Renal pelvis (tissue), 4 donors: ENCODE results near the gene TMEM204. TPM values are rescaled to one million over a fixed set of nuclear protein-coding genes. Genes with fewer than 3 reads are reported as not detected.

Experiments
- DNase-seq: peaks from one replicate; pipeline ENCODE4 v3.0.0-alpha.2; 2013
- polyA plus RNA-seq, 3 donors: library from polyadenylated mRNA; unstranded; fragments of 120-200 nt; gene quantifications; one replicate each; pipeline ENCODE4 v1.2.1, GENCODE V29; 2013; ENCODE audit not compliant: insufficient read length in 3 of 3

Gene TMEM204
- polyA plus RNA-seq, 3 donors: 17.6 to 25.8 (median 24.7) TPM

DNA sequence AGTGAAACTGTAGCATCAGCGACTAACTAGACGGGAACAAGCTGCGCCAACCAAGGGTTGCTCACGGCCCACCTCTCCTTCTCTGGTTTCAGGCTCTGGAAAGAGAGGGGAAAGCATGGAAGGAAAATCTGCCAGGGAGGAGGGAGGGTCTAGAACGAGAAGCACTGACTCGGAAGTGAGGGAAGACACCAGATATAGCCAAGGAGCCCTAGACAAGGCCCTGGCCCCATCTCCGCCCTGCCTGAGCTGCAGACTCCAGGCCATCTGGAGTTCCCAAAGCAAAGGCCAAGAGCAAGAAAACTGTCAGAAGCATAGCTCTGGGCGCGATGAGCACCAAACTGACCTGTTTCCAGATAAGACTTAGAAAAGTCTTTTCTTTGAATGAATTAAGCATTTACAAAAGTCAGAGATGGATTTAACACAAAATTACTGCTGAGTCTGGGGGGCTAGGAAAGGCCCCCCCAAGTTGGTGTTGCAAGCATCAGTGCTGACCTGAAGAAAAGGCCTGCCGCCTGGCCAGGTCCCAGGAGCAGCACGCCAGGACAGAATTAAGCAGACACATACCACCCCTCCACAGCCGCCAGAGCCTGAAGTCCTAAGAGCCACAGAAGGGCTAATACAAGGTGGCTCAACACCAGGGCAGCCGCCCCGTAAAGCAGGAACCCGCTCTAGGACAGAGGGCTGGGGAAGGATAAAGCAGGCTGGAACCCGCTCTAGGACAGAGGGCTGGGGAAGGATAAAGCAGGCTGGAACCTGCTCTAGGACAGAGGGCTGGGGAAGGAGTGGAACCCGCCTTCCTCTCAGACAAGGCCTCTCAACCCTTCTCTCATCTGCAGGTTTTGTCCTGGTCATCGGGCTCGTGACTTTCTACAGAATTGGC is 20.7 kb downstream of the TMEM204 start:
- DNase-seq: no peak

DNA sequence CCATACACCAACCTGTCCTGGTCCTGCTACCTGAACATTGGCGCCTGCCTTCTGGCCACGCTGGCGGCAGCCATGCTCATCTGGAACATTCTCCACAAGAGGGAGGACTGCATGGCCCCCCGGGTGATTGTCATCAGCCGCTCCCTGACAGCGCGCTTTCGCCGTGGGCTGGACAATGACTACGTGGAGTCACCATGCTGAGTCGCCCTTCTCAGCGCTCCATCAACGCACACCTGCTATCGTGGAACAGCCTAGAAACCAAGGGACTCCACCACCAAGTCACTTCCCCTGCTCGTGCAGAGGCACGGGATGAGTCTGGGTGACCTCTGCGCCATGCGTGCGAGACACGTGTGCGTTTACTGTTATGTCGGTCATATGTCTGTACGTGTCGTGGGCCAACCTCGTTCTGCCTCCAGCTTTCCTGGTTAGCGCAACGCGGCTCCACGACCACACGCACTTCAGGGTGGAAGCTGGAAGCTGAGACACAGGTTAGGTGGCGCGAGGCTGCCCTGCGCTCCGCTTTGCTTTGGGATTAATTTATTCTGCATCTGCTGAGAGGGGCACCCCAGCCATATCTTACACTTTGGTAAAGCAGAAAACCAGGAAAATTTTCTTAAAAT is 21.5 kb downstream of the TMEM204 start:
- no peak for DNase-seq

DNA sequence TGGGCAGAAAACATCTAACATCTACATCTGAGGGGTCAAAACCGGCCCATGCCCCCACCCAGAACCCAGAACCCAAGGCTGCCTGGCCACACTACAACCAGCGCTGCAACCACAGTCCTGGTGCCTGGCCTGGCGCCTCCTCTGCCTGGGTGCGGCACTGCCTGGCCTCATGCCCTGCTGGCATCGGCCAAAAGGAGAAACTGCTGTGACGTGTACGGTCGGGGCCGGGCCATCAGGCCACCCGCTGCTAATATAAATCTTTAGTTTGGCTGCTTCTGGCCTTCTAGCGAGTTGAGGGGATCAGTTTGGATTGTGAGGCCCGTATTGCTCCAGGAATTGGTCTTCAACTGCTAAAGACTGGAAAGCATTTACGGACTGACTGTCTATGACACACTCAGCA is 22.8 kb downstream of the TMEM204 start:
- no peak for DNase-seq

DNA sequence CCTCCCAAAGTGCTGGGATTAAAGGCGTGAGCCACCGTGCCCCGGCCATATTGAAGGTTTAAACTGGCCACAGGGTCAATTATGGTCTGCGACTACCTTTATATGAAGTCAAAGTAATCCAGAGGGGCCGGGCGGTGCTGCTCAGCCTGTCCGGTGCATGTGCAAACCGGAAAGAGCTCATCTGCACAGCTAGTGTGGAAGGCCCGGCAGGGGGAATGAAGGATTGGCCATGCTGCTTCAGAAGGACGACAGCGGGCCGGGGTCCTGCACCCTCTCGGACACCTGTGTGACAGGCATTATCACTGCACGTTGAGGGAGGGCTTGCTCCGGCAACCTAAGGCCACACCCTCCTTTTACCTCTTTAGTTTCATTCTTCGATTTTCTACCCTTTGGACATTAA is 23.6 kb downstream of the TMEM204 start:
- no peak for DNase-seq

DNA sequence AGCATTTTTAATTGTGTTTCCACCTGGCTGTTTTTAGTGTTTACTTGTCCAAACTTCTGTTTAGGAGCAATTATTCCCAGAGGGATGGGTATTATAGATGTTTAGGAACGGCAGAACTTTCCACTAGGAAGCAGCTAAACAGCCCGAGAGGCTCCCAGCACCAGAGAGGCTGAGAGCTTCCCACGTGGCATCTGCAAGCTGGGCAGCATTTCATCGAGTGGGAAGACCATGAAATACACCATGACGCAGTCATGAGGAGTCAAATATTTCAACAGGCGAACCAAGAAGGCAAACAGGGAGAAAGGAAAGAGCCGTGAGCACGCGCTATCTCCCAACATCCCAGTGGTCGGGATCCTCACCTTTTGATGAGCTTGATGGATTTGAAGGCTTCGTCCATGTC is 24.1 kb downstream of the TMEM204 start:
- DNase-seq: no peak

DNA sequence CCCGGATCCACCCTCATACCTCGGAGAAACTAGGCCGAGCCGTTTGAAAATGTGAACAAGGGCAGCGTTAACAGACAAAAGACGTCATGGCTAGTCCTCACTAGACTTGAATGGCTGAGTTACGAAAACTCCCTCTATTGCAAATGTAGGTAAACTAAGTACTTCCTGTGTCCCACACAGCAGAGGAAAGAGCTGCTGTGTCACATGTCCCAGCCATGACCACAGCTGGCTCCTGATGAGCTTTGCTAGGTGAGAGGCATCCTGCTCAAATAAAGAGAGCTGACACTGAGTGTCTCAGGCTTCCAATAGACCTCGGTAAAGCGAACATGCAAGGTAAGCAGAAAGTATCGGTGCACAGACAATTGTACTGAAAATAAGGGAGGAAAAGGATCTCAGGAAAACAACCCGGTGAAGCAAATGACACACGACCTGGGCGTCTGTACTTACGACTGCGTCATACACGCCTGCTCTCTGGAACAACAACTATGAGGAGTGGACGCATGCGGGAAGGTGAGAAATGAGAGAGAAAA is 26.0 kb downstream of the TMEM204 start:
- DNase-seq: no peak

DNA sequence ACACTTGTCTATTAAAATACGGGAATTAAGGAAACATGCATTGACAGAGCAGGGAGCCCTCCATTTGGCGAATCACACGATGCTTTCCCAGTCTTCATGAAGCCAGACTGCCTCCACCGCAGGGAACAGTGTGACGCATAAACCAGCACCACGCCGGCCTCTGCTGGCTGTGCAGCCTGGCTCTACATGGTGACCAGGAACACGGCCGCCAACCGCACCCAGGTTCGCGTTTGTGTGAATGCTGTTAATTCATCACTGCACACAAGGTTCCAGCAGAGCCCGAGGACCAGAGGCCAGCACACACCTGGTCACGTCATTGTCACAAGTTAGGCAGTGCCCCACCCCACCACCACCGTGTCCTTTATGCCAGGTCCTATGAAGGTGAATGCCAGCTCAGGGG is 26.7 kb downstream of the TMEM204 start:
- DNase-seq: no peak

DNA sequence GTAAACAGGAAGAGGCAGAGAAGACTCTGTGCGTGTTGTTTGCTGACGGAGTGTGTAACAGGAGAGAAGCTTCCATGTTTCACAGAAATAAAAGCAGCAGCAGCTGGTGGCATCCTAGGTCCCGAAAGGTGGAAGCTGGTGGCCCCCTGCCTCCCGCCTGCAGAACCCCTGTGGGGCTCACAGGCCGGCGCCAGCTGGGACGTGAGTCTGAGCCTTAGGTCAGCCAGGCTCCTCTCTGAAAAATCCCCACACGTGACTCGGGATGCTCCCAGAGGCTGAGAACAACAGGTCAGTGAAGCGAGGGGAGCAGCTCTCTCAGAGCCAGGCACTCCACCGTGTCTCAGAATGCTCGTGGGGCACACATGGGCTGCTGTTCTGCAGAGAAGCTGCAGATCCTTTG is 27.4 kb downstream of the TMEM204 start:
- DNase-seq: no peak

DNA sequence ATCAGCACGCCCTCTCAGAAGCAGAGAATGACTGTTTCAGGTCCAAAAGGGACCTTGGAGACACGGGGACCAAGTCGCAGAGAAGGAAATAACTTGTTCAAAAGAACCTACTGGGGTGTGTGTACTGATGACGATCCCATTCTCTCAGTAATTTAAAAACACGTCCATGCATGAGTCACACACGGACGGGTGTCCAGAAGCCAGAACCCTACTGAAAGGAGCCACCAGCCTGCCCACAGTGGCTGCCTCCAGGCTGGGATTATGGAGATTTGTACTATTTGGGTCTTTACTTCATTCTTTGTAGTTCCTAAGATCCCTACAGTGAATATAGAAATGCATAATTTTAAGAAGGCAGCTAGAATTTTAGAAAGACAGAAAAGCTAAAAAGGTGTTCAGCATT is 27.8 kb downstream of the TMEM204 start:
- DNase-seq: no peak

DNA sequence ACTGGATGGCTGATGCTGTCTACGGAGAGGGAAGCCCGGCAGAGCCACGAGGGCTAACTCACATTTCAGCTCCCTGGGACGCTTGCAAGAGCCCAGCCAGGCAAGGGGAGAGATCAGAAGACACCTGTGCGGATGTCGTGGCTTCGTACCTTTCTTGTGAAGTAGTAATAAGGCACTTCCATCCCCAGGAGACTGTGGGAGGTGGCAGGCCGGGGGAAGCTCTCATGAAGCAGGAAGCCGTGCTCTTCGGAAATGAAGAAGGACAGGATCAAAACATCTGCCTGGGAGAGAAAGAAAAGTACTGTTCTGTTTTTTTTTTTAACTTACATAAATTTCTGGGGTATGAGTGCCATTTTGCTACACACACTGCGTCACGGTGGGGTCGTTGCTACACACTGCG is 28.4 kb downstream of the TMEM204 start:
- no peak for DNase-seq

DNA sequence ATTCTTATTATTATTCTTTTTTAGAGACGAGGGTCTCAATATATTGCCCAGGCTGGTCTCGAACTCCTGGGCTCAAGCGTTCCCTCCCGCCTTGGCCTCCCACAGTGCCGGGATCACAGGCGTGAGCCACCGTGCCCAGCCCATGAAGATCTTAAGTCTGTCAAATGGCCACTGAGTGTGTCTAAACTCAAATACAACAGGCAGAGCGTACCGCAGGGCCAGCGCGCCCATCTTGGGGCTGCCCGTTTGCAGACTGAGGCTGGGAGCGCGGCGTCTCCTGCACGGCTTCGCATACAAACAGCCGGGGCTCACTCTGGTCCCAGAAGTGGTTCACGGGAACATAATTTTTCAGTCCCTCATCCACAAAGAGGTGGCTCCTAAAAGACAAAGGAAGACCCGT is 30.3 kb downstream of the TMEM204 start:
- DNase-seq: no peak

DNA sequence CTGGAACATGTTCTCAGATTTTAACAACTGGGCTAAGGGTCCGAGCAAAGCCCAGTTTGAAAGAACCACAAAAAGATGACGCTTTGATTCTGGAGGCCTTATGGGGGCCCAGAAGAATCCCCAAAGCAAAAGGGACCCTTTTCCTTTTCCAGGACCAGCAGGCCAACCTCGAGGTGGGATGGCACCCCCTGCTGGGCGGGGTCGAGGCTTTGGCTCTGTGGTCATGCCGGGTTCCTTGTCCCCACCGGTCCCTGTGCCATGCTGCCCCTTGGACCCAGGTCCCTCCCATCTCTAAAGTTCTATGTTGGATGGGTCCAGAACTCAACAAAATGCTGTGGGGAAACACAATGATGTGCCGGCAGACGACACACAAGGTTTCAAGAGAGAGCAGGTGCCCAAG is 30.9 kb downstream of the TMEM204 start:
- no peak for DNase-seq

DNA sequence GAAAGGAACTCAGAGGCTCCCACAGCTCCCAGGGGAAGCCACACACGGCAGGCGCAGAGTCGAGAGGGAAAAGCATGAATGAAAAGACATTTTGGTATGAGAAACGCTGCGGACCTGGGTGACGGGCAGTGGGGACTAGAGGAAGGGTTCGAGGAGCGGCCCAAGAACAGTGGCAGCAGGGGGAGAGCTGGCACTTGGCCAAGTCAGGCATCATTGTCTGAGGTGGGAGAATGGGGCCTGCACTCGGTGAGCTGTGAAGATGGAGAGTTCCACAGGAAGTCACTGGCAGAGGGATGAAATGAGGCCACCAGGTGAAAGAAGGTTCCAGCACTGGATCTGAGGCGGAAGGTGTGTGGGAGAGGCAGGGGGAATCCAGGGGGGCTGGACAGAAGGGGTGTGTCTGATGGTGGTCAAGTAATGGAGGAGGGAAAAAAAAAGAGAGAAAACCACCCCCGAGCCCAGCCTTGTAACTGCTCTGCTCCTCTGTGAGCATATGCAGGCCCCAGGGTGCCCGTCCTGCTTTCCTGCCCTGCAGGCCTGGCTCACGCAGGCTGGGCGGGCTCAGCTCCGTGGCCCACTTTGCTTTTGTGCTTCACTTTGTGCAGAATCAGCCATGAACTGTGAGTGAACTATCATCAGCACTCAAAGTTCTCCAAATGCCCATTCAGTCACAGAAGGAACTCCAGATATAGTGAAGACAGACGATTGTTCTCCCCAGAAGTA is 31.8 kb downstream of the TMEM204 start:
- no peak for DNase-seq

DNA sequence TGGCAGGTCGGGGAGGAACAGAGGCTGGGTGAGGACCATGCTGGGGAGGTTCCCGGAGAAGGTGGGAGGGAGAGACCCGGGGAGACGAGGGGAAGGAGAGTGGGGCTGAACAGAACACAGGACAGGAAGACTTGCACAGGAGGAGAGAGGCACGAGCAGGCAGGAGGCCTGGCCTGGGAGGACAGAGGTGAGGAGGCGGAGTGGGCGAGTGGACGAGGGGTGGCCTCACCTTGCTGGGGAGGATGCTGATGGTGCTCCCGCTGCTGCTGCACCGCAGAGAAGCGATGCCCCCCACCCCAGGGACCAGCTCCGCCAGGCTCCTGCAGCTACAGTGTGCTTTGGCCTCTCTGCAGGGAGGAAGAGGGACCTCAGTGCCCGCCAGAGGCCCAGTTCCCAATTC is 34.5 kb downstream of the TMEM204 start:
- no peak for DNase-seq

DNA sequence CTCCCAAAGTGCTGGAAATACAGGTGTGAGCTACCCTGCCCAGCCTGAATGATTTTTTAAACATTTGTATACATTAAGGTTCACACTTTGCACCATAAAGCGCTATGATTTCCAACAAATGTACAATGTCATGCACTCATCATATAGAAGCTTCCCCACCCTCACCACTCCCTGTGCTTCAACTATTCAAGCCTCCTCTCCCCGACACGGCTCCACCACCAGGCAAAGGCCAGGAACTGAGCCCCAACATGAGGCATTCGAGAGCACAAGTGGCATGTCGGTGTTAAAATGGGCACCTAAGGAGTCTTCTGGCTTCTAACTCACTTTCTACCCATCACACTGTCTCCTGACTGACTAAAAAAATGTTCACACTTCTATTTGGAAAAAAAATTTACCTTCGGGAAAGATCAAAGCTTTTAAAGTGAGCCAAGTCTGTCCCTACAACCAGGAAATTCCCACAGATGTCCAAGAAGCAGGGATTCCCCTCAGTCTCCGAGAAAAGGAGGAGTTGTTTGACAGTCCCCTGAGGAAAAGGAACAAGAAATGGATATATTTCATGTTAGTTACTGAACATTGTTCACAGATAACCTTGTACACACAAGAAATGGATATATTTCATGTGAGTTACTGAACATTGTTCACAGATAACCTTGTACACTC is 37.7 kb downstream of the TMEM204 start:
- no peak for DNase-seq

DNA sequence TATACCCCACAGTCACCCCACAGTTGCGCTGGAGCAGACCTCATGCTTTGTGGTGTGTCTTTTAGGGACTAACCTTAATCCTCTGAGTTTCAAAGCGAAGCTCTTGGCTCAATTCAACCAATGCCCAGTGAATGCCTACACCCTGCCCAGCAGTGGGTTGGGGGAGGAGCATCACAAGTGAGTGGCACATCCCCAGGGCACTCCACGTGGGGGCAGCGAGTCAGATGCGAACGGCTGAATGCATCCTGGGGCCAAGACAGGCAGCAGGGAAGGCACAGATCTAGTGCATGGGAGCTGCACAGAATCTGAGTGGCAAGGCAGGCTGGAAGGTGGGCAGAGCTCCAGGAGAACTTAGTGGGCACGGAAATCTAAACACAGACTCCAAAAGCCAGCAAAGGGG is 39.2 kb downstream of the TMEM204 start:
- no peak for DNase-seq

DNA sequence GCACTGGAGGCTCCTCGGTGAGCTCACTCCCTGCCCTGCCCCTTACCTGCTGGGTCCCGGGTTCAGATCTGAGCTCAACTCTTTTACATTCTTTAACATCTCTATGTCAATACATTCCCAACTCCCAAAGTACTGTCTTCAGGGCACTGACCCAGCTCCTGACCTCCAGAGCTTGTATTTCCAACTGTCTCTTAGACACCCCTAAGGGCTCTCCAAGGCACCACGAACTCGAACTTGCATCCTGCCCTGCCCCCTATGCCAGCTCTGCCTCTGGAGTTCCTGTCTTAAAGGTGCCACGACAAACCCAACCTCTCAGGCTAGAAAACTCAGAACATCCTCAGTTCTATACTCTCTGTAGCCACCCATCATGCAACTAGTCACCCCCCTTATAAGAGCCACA is 39.8 kb downstream of the TMEM204 start:
- DNase-seq: no peak

DNA sequence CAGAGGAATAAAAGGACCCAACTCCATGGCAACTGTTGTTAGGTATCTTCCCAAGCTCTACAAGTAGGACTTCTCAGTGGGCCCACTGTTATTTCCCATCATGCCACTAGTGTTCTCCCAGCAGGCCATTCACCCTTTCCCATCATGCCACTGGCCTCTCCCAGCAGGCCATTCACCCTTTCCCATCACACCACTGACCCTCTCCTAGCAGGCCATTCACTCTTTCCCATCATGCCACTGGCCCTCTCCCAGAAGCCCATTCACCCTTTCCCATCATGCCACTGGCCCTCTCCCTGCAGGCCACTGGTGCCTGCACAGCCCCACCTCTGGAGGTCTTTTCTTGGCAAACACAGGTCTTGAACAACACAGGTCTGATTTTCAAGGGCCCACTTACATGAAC is 42.1 kb downstream of the TMEM204 start:
- DNase-seq: no peak

DNA sequence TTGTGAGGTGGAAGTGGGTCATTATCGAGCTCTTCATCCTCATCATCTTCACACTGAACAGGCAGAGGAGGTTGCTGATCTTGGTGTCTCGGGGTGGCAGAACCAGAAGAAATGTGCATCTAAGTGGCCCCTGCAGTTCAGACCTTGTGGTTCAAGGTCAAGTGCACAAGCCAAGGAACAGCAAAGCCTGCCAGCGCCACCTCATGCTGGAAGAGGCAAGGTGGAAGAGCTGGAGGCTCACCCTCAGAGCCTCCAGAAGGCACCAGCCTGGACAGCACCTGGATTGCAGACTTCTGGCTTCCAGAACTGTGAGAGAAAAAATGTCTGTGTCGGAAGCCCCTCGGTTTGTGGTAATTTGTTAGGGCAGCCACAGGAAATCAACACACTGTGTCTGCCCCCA is 45.7 kb downstream of the TMEM204 start:
- no peak for DNase-seq

DNA sequence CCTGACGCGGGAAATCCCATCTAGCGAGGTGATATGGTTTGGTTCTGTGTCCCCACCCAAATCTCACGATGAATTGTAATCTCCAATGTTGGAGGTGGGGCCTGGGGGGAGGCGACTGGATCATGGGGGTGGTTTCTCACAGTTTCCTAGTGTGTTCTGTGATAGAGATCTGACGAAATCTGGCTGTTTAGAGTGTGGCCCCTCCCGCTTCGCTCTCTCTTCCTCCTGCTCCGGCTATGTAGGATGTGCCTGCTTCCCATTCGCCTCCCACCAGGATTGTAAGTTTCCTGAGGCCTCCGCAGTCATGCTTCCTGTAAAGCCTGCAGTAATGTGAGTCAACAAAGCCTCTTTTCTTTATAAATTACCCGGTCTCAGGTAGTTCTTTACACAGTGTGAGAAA is 46.8 kb downstream of the TMEM204 start:
- DNase-seq: no peak

DNA sequence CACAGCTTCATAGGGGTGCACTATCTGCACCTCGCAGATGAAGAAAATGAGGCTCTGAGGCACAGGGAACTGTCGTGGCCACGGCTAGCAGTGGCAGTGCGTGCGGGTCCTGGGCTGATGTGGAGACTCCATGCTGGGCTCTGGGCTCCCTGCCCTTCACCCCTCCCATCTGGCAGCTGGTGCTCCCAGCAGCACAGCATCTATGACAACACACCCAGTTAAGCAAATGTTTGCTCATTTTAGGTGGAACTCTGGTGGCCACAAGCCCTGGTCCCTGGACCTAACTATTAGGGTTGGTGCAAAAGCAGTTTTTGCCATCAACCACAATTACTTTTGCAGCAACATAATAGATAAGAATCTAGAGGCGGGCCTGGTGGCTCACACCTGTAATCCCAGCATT is 47.5 kb downstream of the TMEM204 start:
- no peak for DNase-seq

DNA sequence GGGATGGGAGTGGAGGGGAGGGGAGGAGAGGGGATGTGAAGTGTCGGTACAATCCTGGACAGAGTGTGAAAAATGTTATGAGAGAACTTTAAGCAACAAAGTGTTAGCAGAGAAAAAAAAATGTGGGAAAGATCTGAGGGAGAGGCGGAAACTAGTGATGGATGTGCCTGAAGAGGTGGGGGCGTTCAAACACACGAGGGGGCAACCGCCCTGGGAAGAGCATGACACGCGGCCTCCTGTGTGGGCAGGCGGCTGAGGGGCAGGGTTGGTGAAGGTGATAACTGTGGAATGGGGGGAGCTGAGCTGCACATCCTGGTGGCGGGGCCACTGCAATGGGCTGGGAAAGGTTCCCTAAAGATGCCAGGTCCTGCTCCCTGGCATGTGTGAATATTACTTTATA is 48.3 kb downstream of the TMEM204 start:
- no peak for DNase-seq
